Measurements from ENCODE around the gene NOSTRIN.

DNA sequence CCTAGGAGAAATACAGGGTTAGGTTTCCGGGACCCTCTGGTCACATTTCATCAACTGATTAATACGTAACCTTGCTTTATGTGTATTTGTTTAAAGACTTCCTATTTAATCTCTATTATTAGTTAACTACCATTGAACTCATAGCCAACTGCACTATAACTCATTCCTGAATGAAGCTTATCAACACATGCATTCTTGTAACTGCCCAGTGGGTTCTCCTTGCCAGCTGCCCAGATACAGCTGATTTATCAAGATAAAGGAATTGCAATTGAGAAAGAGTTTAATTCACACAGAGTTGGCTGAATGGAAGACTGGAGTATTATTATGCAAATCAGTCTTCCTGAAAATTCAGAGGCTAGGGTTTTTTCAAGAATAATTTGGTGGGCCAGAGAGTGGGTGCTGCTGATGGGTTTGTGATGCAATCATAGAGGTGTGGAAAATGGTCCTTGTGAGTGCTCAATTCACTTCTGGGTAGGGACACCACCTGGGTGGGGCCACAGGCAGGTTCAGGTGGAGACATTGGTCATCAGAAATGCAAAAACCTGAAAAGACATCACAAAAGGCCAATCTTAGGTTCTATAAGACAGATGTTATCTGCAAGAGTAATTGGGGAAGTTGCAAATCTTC, 21.1 kb upstream of the NOSTRIN start:
- TF ChIP-seq, protein P1, sequence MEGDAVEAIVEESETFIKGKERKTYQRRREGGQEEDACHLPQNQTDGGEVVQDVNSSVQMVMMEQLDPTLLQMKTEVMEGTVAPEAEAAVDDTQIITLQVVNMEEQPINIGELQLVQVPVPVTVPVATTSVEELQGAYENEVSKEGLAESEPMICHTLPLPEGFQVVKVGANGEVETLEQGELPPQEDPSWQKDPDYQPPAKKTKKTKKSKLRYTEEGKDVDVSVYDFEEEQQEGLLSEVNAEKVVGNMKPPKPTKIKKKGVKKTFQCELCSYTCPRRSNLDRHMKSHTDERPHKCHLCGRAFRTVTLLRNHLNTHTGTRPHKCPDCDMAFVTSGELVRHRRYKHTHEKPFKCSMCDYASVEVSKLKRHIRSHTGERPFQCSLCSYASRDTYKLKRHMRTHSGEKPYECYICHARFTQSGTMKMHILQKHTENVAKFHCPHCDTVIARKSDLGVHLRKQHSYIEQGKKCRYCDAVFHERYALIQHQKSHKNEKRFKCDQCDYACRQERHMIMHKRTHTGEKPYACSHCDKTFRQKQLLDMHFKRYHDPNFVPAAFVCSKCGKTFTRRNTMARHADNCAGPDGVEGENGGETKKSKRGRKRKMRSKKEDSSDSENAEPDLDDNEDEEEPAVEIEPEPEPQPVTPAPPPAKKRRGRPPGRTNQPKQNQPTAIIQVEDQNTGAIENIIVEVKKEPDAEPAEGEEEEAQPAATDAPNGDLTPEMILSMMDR (IDR thresholded peaks at IDR 0.05): no peak
- TF ChIP-seq POLR2A (IDR thresholded peaks at IDR 0.05): no peak
